Middle frontal gyrus (tissue), 1 donor: ENCODE data around the gene MIS18A.
"Not testable (repeated sequence)": the region's sequence is repeated elsewhere in the genome, so short reads cannot be mapped to it uniquely, and the experiment has no call there.

Experiments
- DNase-seq: peaks from one replicate; pipeline ENCODE4 v3.0.0-alpha.2; 2015; ENCODE audit warnings: low spot score; ENCODE audit errors: extremely low spot score

Gene MIS18A

DNA sequence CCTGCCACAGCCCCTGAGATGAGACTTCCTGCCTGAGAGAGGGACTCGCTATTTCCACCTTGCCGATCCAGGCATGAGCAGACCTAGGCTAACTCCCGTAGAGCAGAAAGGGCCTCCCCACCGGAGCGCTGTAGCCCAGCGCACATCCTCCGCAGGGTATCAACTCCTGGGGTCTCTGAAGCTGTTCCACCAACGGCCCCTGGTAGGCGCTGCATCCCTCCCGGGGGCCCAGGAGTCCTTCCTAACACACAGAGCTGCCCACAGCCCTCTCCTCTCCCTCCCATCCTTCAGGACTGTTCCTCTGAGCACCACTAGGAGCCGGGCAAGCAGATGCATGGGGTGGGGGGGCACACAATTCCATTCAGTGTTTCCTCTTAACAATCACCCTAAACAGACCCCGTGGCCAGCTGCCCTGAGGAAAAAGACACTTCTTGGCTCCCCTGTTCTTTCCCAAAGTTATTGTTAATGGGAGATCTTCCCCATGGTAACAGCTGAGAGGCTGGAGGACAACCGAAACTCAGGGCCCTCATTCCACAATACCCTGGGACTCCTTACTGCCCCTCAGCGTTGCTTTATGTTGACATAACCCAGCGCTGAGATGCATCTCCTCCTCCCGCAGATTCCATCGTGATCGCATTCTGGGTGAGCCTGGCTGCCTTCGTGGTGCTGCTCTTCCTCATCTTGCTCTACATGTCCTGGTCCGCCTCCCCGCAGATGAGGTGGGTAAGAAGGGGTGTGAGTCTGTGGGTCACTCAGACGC is 27.4 kb upstream of the MIS18A start:
- peak; percentile 42 for DNase-seq

DNA sequence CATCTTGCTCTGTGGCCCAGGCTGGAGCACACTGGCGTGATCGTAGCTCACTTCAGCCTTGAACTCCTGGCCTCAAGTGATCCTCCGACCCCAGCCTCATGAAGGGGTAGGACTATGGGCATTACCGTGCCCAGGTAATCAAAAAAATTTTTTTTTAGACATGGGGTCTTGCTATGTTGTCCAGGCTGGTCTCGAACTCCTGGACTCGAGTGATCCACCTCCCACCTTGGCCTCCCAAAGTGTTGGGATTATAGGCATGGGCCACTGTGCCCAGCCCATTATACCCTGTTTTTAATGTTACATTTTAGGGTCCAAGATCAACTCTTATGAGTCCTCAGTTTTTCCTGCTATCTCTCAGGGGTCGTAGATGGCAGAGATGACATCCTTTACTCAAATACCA is 26.1 kb upstream of the MIS18A start:
- no peak for DNase-seq

DNA sequence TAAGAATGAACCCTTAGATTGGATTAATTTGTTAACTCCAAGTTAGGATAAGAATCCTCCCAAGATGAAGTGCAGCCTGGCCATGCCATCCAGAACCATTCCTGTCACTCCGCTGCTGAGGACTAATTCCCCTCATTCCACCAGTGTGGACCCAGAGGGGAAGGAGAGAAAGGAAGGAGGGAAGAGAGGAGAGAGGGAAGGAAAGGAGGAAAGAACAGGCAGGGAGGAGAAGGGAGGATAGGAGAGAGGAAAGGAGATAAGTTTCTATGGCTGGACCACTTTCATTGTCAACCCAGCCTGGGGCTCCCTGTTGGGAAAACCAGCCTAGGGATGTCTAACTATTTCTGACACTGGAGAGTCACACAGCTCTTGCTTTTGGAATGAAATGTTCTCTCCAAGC is 24.5 kb upstream of the MIS18A start:
- DNase-seq: no peak

DNA sequence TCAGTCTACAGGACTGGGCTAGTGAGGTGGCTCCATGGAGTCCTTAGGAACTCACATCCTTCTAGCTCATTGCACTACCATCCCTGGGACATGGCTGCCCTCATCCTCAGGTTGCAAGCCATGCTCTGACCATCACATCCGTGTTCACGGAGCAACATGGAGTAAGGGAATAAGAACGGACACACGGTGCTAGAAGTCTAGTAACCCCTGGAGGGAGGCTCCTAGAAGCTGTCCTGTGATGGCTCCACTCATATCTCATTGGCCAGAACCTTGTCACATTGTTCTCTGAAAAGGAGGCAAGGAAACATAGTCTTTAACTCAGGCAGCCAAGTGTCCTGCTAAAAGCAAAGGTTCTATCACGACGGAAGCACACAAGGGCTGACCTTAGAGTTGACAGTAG is 23.7 kb upstream of the MIS18A start:
- no peak for DNase-seq

DNA sequence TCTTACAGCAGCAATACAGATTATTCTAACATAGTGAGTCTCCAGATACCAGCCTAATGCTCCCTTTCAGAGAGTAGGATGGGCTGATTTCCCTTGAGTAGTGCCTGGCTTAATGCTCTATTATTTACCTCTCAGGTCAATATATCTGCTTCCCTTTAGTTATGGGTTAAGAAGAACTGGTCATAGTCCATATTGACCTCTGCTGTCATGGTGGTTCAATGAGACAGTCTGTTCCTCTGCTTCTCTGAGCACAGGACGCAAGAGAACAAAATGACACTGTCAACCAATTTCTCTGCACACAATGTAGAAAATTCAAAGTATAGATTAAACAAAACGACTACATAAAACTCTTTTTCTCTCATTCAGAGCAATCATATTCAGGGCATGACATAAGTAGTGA is 22.7 kb upstream of the MIS18A start:
- no peak for DNase-seq

DNA sequence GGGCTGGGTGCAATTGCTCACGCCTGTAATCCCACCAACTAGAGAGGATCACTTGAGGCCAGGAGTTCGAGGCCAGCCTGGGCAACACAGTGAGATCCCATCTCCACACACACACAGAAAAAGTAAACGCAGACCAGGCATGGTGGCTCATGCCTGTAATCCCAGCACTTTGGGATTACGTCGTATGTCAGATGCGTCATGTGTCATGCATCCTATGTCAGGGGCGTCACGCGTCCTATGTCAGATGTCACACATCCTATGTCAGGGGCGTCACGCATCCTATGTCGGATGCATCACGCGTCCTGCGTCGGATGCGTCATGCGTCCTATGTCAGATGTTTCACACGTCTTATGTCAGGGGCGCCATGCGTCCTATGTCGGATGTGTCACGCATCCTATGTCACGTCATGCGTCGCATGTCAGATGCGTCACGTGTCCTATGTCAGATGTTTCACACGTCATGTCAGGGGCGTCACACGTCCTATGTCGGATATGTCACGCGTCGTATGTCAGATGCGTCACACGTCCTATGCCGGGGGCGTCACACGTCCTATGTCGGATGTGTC is 21.4 kb upstream of the MIS18A start:
- no peak for DNase-seq

DNA sequence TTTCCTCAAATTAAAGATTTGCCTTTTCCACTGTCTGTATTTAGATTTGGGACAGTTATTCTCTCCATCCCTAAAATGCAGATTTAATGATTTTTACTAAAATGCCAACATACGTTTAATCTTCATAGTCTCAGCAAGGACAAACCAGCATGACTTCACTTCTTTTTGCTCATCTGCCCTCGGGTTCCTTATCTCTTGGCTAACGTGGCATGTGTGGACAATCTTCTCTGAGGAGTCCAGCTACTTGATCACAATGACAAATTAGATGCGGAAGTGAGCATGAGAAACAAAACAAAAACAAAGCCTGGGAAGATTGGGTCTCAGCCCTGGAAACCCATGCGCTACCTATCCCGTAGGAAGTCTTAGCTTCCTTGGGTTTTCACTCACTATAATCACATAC is 20.8 kb upstream of the MIS18A start:
- DNase-seq: no peak

DNA sequence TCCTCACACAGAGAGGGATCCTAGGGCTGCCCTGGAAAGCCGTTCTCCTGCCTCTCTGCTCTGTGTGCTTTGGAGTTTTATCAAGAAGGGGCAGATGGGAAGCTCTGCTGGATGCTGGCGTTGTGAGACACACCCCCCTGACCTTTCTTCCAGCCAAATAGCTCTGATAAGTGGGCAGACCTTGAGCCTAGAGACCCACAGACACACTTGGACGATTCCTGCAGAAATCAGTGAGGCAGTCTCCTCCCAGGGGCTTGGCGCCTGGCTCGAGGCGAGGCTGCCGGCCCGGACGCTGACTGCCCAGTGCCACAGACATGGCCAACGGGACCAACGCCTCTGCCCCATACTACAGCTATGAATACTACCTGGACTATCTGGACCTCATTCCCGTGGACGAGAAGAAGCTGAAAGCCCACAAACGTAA is 19.8 kb upstream of the MIS18A start, which contains the start of gene MRAP:
MRAP (plus strand) TSS at position 198 of the 424 bp plus-strand sequence; CDS start at position 315, 117 bp downstream.
- DNase-seq: no peak

DNA sequence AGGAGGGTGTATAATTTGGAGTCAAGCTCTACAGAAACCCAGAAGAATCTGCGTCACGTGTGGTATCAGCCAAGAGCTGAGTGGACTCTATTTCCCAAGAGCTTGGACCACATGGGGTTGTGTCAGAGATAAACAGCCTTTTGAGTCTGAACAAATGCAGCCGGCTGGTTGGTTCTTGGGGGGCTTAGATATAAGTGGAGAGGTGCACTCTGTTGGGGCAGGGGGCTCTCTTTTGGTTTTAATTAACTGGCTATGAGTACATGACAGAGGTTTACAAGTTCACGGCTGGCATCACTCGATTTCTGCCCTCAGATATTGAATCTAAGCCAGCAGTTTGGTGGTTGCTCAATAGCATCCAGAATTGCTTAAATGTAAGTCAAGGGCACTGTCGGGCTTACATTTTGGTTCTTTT is 19.3 kb upstream of the MIS18A start:
- no peak for DNase-seq

DNA sequence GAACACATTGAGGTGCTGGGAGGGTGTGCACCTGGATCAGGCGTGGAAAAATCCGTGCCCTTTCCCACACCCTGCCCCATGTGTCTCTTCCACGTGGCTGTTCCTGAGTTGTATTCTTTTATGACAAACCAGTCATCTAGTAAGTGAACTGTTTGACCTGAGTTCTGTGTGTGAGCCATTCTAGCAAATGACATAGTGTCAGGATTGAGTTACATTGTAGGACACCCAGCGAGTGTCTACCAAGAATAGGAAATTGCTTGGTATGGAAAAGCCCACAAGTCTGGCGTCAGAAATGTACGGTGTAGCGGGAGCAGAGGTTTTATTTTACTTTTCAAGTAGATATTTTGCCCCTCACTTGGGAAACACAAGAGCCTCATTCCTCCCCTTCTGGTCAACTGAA is 18.6 kb upstream of the MIS18A start:
- DNase-seq: no peak

DNA sequence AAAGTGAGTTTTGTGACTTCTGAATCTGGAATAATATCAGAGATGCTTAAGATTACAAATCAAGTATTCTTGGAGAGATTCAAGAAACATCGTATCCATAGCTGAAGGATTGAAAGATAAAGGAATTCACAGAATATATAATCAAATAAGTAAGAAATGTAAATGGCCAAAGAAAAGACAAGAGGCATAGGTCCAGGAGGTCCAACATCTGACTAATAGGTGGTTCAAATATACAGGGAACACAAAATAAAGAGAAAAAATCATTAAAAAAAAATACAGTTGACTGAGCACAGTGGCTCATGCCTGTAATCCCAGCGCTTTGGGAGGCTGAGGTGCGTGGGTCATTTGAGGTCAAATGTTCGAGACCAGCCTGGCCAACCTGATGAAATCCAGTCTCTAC is 6.6 kb upstream of the MIS18A start:
- no peak for DNase-seq

DNA sequence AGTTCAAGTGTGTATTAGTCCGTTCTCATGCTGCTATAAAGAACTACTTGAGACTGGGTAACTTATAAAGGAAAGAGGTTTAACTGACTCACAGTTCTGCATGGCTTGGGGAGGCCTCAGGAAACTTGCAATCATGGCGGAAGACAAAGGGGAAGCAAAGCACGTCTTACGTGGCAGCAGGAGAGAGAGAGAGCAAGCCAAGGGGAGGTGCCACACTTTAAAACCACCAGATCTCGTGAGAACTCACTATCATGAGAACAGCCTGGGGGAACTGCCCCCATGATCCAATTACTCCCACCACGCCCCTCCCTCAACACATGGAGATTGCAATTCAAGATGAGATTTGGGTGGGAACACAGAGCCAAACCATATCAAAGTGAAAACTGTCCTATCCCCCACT is 4.1 kb upstream of the MIS18A start:
- no peak for DNase-seq

DNA sequence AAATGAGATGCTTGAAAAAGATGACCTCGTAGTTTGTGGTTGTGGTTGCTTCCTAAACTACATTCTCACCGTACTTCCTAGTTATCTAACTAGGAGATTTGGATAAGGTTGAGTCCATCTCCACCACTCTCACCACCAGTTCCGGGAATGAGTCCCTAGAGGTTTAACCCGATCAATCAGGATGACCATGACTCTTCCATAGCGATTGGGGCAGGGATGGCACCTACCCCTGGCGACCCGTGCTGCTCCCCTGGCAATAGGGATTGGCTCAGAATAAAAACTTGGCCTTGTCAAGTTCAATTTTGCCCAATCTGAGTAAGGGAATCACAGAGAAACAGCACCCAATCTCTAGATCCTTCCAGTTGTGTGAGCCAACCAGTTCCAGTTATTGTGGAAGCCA is 2.7 kb upstream of the MIS18A start:
- no peak for DNase-seq

DNA sequence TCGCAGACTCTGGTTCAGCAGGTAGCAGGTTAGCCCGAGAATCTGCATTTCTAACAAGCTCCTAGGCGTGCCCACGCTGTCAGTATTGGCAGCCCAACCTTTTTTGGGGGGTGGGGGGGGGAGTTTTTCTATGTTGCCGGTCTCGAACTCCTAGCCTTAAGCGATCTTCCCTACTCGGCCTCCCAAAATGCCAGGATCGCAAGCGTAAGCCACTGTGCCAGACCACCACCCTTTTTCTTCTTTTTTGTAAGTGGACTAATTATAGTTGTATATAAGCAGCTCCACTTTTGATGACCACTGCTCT is 480 bp upstream of the MIS18A start:
- no peak for DNase-seq

DNA sequence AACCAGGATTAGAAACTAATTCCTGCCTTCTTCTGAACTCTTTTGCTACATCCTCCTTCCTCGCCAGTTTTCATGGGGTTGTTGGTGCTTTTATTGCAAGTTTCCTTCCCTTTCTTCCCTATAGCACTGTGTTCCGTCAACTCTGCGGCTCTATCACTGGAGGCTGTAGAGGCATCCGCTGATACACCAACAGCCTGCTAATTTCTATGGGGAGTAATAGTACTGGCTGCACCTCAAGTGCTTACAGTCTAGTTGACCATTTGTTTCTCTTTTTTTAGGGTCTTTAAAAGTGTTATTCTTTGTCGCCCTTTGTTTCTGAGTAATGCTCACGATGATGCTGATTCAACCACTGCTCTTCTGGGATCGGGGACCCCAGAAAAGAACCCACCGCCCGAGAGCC is 746 bp downstream of the MIS18A start:
- no peak for DNase-seq

DNA sequence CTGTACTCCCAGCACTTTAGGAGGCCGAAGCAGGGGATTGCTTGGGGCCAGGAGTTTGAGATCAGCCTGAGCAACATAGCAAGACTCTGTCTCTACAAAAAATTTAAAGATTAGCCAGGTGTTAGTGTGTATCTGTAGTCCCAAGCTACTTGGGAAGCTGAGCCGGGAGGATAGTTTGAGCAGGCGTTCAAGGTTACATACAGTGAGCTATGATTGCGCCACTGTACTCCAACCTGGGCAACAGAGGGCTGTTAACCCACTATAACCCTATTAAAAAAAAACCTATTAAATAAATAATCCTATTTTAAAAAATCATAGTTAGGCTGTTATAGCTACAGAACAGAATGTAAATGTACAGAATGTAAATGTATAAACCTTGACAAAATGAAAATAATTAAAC is 2.2 kb downstream of the MIS18A start:
- no peak for DNase-seq

DNA sequence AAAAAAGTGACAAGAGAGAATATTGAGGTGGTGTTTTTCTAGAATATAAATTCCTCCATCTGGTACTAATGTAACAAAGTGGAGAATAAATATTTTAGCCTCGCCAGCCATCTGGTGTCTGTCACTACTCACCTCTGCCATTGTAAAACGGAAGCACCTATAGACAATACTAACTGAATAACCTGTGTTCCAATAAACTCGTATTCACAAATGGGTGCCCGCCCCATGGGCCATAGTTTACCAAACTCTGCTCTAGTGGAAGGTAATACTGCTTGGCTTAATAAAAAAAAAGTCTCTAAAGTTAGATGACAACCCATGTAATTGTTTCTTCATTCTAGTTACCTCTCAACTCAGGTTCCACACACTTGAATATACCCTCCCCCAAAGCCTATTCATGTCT is 8.1 kb downstream of the MIS18A start:
- DNase-seq: no peak

DNA sequence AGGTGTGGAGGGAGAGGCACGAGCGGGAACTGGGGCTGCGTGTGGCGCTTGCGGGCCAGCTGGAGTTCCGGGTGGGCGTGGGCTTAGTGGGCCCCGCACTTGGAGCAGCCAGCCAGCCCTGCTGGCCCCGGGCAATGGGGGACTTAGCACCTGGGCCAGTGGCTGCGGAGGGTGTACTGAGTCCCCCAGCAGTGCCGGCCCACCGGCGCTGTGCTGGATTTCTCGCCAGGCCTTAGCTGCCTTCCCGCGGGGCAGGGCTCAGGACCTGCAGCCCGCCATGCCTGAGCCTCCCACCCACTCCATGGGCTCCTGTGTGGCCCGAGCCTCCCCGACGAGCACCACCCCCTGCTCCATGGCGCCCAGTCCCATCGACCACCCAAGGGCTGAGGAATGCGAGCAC is 13.5 kb downstream of the MIS18A start:
- DNase-seq: not testable (repeated sequence)

DNA sequence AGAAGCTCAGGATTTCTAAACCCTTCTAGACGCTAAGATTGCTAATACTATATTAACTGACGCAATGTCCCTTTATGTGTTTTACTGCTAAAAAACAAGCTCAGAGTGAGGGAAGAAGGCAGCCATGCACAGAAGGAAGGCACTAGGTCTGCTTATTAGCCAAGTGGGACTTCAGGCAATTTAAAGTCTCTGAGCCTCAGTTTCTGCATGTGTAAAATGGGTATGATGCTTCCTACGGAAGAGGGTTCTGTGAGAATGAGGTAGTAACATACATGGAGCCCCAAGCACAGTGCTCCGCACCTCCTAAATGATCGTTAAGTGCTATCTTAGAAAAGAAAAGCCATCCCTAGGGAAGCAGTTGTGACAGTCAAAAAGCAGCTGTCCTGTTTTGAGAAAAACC is 16.9 kb downstream of the MIS18A start:
- no peak for DNase-seq

DNA sequence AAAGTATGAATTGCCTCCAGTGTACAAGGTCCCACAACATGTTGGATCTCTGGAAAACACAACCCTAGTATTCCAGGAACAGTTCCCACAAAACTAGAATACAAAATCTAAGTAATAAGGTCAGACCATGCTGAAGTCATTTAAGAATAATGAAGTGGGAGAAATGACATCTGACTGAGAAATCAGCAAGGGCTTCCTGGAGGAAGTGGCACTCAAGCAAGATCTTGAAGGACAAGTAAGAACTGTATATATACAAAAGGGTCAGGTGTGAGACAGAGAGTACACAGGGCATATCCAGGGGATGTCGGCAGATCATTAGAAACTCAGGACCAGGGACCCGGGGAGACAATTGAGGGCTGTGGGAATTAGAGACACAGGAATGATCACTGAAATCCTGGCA is 18.7 kb downstream of the MIS18A start:
- no peak for DNase-seq

DNA sequence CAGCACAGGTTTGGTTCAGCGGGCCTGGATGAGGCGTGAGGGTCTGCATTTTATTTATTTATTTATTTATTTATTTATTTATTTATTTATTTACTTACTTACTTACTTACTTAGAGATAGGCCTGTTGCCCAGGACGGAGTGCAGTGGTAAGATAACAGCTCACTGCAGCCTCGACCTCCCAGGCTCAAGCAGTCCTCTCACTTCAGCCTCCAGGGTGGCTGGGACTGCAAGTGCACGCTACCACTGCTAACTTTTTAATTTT is 20.1 kb downstream of the MIS18A start:
- not testable (repeated sequence) for DNase-seq

DNA sequence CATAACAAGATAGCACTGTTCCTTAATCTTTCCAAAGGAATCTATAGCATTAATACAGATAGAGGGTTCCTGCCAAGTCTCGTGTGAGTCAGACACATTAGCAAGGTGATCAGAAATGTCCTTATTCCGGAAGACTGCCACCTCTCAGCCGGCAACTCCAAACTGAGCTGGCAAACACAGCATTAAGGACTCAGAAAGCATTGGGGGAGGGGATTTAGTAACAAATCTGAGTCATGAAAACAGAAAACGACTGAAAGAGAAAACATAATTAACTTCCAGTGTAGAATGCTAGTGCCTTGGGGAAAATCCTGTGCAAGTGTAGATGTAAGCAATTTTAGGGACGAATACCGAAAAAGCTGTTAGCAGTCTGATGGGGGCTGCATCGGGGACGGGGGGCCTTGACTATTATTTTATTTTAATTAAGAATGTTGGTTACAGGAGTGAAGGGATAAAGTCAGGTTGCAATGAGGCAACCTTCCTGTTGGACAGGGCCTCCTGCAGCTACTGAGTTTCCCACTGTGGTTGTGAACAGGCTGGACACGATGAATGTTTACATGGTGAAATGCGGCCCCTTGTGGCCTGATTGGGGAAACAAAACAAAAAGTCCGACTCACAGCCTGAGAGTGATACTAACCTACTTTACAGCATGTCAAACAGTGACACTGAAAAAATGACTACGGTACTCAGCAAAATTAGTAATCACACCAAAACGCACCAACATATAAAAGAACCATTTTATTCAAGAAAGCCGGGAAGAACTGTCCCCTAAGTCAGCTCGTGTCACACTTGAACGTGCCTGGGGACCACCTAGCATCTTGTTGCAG is 20.7 kb downstream of the MIS18A start:
- peak; percentile 69 for DNase-seq
